Measurements from ENCODE around the gene EXD3. TPM values are rescaled to one million over a fixed set of nuclear protein-coding genes. Genes with fewer than 3 reads are reported as not detected.

The EXD3 gene
- total and polyA plus RNA-seq, 9 of the 15 experiments (the other 6 are each of a cell fraction or from before 2014, with no cell fraction given) = 0.29 to 12.5 (median 3.9) TPM

- CTCF ChIA-PET (ENCODE audit: low intra/inter-chr PET ratio) = no interaction called here
- no peaks in the 10 kb centered on the region for H3K9me1 ChIP-seq (ENCODE audit: control insufficient read depth, insufficient read depth, low read length)
- no peaks in the 10 kb centered on the region for H4K20me1 ChIP-seq (replicated peaks; ENCODE audit: control insufficient read depth, insufficient read depth, low read length)
- H3K4me3 ChIP-seq = no peak overlapping the region
- FAIRE-seq (no peak), ATAC-seq (no peak), DNase-seq (ENCODE audit: extremely low read depth in 1 of 4, low spot score in 3 of 4) (no peak)
- in situ Hi-C loops (cut with MboI) (no loop called here), intact Hi-C loops (cut with micrococcal nuclease) (no loop called here)
- TF ChIP-seq, protein P1, sequence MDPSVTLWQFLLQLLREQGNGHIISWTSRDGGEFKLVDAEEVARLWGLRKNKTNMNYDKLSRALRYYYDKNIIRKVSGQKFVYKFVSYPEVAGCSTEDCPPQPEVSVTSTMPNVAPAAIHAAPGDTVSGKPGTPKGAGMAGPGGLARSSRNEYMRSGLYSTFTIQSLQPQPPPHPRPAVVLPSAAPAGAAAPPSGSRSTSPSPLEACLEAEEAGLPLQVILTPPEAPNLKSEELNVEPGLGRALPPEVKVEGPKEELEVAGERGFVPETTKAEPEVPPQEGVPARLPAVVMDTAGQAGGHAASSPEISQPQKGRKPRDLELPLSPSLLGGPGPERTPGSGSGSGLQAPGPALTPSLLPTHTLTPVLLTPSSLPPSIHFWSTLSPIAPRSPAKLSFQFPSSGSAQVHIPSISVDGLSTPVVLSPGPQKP (CRISPR knock-in tag; IDR thresholded peaks at IDR 0.05) = no peak
- TF ChIP-seq ZNF347 (CRISPR knock-in tag; IDR thresholded peaks at IDR 0.05; ENCODE audit: low read depth) = no peak
- TF ChIP-seq GATAD2A (IDR thresholded peaks at IDR 0.05) = no peak
- TF ChIP-seq ZNF780A (CRISPR knock-in tag; IDR thresholded peaks at IDR 0.05) = no peak
- TF ChIP-seq ZNF551 (CRISPR knock-in tag; IDR thresholded peaks at IDR 0.05) = no peak
- TF ChIP-seq CUX1 (CRISPR knock-in tag; IDR thresholded peaks at IDR 0.05) = no peak
- TF ChIP-seq KDM1A (IDR thresholded peaks at IDR 0.05) = no peak
- TF ChIP-seq ARID2 (IDR thresholded peaks at IDR 0.05) = no peak
- TF ChIP-seq ZNF589 (CRISPR knock-in tag; IDR thresholded peaks at IDR 0.05; ENCODE audit: low read depth) = no peak
- TF ChIP-seq HNRNPH1 (optimal IDR thresholded peaks at IDR 0.05; ENCODE audit: low read depth, low read length) = no peak
- no peak for TF ChIP-seq CEBPZ (IDR thresholded peaks at IDR 0.05; ENCODE audit: borderline replicate concordance, low read depth, low read length)
- H2AFZ ChIP-seq (ENCODE audit: low read depth, low read length) = no peak overlapping the region
- H3K79me2 ChIP-seq (ENCODE audit: control insufficient read depth, insufficient read depth, low read length) = no peaks in the 10 kb centered on the region
- POLR2A ChIA-PET = interaction anchor here (0.6 kb wide), 2 partner anchors 15 to 33 kb away, joined by 3 read pairs; no protein-coding TSS in a partner anchor
- no TSS peak for BruUV-seq (replicated peaks)
- no peaks in the 10 kb centered on the region for H3K9me3 ChIP-seq (replicated peaks; ENCODE audit: control insufficient read depth, insufficient read depth, low read depth, low read length)
- H3K4me2 ChIP-seq (ENCODE audit: insufficient read depth, low read length) = no peak overlapping the region
- H3K27ac ChIP-seq (ENCODE audit: extremely low read depth, low read depth, low read length) = no peak overlapping the region
- 0 out of 3 replicates have a peak, but pooled peaks cover 2% of the 10 kb centered on the region for H3K36me3 ChIP-seq (ENCODE audit: control insufficient read depth, insufficient read depth, low read length)
- peaks cover 8 to 62% of the 10 kb centered on the region in 2 experiments; a peak in 4 of 5 replicates for H3K4me1 ChIP-seq (replicated peaks in 1 of 2; ENCODE audit: control insufficient read depth in 2 of 2, insufficient read depth in 2 of 2, low read length in 2 of 2)
- peak overlapping the region in 1 of 2 experiments; percentile 52; a peak in 2 of 4 replicates for H3K9ac ChIP-seq (ENCODE audit: insufficient read depth in 1 of 2, low read depth in 2 of 2, low read length in 2 of 2)
- no peaks in the 10 kb centered on the region for H3K27me3 ChIP-seq (ENCODE audit: control insufficient read depth in 2 of 2, insufficient read depth in 2 of 2, low read length in 2 of 2)
- 85% methylated on average over 25 of the region's 26 CpGs for WGBS (ENCODE audit: insufficient coverage, low coverage, missing lambda C conversion rate)
Observed at GRCh38 chr9:137387891-137388560, 34.9 kb downstream of the EXD3 start.
